Activated CD4-positive, alpha-beta T cell treated with anti-CD3 and anti-CD28 coated beads, Interleukin-2, Interleukin-4, amounts not matched to agents 100 ng/mL and 50 ng/mL, durations not matched to agents 16 hours and 8 hours (primary cell): ENCODE results near the gene RASSF5.

Source experiments
- DNase-seq: peaks from one replicate; pipeline ENCODE4 v3.0.0-alpha.2; 2020; ENCODE audit warnings: low spot score

The RASSF5 gene

GRCh38 chr1:206497774-206498173, 9.6 kb upstream of the RASSF5 start:
- no peak for DNase-seq

- DNase-seq = no peak
These were observed 8.6 kb upstream of the RASSF5 start for GRCh38 chr1:206498685-206499084.

GRCh38 chr1:206500046-206500445, 7.3 kb upstream of the RASSF5 start:
- DNase-seq = no peak

- DNase-seq = no peak
These were observed 5.5 kb upstream of the RASSF5 start for GRCh38 chr1:206501881-206502280.

GRCh38 chr1:206502403-206502802, 4.9 kb upstream of the RASSF5 start:
- no peak for DNase-seq

- no peak for DNase-seq
These were observed 4.5 kb upstream of the RASSF5 start for GRCh38 chr1:206502812-206503211.

- DNase-seq = peak; percentile 85
These were observed 3.6 kb upstream of the RASSF5 start for GRCh38 chr1:206503591-206504362.

- DNase-seq = no peak
These were observed 3.0 kb upstream of the RASSF5 start for GRCh38 chr1:206504363-206504713.

GRCh38 chr1:206505702-206506355, 1.5 kb upstream of the RASSF5 start:
- no peak for DNase-seq

- DNase-seq = no peak
These were observed 687 bp upstream of the RASSF5 start for GRCh38 chr1:206506405-206507283.

GRCh38 chr1:206508130-206508889, 979 bp downstream of the RASSF5 start:
- no peak for DNase-seq

- no peak for DNase-seq
These were observed 1.6 kb downstream of the RASSF5 start for GRCh38 chr1:206508956-206509355.

- no peak for DNase-seq
These were observed 2.4 kb downstream of the RASSF5 start for GRCh38 chr1:206509612-206510257.

GRCh38 chr1:206510371-206510770, 3.0 kb downstream of the RASSF5 start:
- DNase-seq = no peak

- DNase-seq = no peak
These were observed 4.2 kb downstream of the RASSF5 start for GRCh38 chr1:206511362-206512057.

GRCh38 chr1:206512058-206512850, 4.9 kb downstream of the RASSF5 start:
- no peak for DNase-seq

GRCh38 chr1:206512851-206513180, 5.5 kb downstream of the RASSF5 start:
- DNase-seq = no peak

GRCh38 chr1:206513312-206514111, 6.2 kb downstream of the RASSF5 start:
- no peak for DNase-seq

- no peak for DNase-seq
These were observed 7.6 kb downstream of the RASSF5 start for GRCh38 chr1:206514813-206515387.
